HG02763 (cell line): ENCODE data around the gene MGAT4C.

Experiments
- ATAC-seq: cut with Tn5 transposase; IDR thresholded peaks from one replicate; pipeline ENCODE4 v1.9.1; 2021; ENCODE audit warnings: mild to moderate bottlenecking, moderate library complexity; ENCODE audit not compliant: unreplicated experiment

Gene MGAT4C

DNA sequence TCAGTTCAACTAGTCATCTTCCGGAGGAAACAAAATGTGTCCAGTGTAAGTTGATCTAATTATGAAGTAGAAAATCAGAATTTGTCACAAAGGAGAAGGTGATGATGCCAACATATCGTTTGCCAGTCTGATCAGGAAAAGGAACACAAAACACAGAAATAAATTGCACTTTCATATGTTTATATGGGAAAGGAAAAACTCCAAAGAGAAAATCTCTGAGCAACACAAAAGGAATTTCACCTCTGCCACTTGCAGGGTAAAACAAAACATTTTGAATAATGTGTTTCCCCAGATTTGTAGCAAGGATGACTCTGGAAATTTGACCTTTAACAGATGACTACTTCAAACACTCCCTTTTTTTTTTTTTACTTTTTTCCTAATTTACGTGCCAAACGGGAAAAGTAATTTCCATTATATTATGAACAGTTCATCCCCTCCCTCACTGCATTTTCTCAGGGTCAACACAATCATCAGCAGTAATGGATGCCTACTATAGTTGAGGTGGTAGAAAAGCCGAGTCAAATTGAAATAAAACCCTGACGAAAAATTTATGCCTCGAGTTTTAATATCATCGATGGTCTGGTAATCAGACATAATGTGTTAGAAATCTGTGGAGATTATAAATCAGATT lies 25.6 kb downstream of the MGAT4C start:
- ATAC-seq: no peak

DNA sequence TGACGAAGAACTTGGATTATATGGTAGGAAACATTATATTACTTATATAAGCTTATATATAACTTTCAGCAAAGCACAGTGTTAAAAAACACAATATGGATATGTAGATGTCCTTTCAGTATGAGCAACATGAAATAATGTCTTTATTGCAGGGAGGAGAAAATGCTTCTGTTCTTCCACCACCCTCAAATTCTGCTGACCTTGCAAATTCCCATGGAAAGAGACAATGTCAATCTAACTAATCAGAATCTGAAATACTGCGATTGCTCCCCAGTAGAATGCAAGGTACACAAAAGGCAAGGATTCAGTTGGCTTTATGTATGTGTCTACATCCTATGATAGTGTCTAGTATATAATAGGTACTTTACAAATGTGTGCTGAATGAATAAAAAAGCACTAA lies 26.4 kb downstream of the MGAT4C start:
- ATAC-seq: no peak

GRCh38 chr12:86228656-86229055 lies 27.5 kb downstream of the MGAT4C start:
- no peak for ATAC-seq

- ATAC-seq: no peak
Observed at GRCh38 chr12:86226481-86226880, 29.7 kb downstream of the MGAT4C start.

- no peak for ATAC-seq
Observed at GRCh38 chr12:86216591-86216990, 39.6 kb downstream of the MGAT4C start.

GRCh38 chr12:86213012-86213411 lies 43.2 kb downstream of the MGAT4C start:
- ATAC-seq: no peak

DNA sequence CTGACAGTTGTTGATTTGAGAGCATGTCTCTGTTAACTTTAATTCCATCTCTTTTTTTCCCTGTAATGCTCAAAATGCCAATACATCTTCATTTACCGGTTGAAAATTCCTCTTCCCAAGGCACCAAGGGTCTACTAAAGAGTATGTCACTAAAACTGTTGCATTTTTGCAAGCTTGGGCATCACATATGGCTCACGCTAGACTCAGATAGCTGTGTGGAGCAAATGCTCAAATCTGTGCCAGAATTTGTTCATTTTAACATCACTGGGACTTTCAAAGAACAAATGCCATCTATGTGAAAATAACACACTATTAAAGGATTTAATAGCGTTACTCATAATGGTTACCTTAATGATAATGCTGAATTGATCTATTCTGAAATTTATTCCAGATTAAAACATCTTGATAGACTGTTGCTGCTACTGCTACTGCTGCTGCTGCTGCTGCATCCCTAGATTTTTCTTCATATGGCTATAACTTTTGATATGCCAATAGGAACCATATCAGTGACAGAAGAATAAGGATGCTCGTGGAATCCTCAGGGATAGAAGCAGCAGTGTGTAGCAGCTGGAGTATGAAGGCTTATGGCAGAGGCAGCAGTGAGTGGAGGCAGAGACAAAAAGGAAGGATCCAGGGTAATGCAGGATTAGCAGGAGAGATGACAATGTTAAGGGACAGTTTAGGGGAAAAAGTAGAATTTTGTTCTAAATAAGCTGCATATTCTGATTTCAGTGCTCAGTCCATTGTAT lies 57.3 kb downstream of the MGAT4C start:
- no peak for ATAC-seq

DNA sequence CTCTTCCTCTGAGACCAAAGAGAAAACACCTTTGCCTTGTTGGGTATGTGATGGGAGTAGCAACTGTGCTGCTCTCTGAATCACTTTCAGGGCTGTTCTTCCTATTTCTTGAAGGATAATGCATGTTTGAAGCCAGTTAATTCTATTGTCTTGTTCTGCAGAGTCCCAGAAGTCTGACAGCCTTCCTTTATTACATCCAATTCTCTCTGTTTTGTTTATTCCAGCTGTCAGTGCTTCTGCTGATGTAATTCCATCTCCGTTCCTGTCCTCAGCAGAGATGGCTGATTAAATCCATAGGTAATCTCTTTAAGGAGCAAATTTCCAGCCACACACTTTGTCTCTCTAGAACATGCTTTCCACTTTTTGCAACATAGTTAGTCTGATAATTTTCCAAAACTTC lies 59.7 kb downstream of the MGAT4C start:
- no peak for ATAC-seq

DNA sequence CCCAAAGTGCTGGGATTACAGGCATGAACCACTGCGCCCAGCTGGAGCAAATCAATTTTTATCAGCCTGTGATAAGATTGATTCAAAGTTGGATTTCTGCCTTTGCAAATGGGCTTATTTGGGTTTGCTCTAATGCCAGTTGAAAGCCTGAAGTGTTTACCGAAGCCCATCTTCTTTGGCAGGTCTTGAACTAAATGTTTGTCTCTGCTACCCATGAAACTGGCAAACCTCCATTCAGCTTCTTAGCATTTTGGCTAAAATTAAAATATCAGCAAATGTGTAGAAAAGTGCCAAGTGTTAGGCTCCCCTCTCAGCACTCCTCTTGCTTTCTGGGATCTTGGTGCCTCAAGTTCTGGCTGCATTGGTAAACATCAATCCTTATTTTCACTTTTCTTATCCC lies 61.5 kb downstream of the MGAT4C start:
- no peak for ATAC-seq

GRCh38 chr12:86193931-86194330 lies 62.3 kb downstream of the MGAT4C start:
- ATAC-seq: no peak

- no peak for ATAC-seq
Observed at GRCh38 chr12:86188226-86188625, 68.0 kb downstream of the MGAT4C start.

DNA sequence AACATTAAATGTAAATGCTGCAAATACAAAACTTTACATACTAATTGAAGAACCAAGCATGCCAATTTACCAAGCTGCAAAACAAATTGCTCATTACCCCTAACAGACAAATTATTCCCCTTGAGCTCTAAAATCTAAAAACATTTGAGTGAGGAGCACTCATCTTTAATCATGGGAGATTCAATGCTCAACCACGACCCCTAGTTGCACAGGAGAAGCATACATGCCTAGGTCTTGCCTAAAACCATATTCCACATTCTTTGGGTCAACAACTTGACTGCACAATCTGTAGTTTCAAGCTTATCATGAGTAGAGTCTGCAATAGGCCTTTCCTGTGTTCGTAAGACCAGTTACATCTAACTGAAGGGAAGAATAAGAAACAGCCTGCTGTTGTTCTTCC lies 69.7 kb downstream of the MGAT4C start:
- no peak for ATAC-seq

- ATAC-seq: no peak
Observed at GRCh38 chr12:86179855-86180254, 76.3 kb downstream of the MGAT4C start.

DNA sequence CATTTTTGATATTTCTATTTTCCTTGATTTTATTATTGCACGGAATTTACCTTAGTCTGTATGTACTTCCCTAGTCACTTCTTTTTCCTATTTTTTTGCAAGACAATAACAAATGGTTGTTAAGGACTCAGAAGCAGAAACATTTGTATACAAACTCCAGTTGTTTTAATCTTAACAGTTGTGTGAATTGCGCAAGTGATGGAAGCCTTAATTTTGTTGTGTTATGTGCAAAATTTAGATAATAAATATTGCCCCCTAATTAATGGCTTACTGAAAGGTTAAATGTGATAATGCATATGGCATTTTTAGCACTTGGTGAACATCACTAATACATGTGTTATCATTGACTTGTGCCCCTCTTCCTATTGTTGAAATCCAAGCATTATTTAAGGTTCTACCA lies 82.0 kb downstream of the MGAT4C start:
- ATAC-seq: no peak

GRCh38 chr12:86172913-86173443 lies 83.2 kb downstream of the MGAT4C start:
- ATAC-seq: no peak

- no peak for ATAC-seq
Observed at GRCh38 chr12:86170051-86170450, 86.1 kb downstream of the MGAT4C start.

GRCh38 chr12:86158956-86159355 lies 97.2 kb downstream of the MGAT4C start:
- no peak for ATAC-seq

DNA sequence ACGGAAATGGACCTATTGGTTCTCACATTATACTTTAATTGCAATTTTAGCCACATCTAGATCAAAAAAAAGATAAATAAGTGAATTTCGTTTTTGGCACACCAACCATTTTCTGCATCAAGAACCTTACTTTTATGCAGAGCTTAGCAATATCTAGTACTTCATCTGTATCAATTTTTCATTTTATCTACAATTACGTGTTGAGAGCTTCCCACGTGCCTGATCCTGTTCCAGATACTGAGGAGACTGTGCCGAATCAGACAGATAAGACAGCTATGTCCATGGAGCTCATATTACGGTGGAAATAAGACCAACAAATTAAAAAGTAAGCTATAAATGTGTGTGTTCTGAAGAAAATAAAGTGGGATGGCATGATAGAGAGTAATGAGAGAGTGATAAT lies 101.6 kb downstream of the MGAT4C start:
- ATAC-seq: no peak

DNA sequence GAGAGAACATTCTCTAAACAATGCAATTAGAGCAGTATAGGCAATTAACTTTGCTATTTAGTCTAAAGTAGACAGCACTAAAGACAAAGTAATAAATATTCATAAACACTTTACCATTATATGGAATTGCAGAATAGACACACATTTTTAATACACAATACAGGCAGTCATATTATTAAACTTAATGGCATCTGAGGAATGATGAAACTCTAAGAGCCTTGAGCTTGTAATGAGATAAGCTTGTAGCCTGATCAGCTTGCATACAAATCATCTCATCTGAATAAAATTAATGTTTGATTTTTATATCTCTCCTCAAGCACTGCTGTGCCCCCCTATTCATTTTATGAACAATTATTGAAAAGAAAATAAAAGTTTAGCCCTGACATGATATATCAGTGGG lies 107.6 kb downstream of the MGAT4C start:
- ATAC-seq: no peak

DNA sequence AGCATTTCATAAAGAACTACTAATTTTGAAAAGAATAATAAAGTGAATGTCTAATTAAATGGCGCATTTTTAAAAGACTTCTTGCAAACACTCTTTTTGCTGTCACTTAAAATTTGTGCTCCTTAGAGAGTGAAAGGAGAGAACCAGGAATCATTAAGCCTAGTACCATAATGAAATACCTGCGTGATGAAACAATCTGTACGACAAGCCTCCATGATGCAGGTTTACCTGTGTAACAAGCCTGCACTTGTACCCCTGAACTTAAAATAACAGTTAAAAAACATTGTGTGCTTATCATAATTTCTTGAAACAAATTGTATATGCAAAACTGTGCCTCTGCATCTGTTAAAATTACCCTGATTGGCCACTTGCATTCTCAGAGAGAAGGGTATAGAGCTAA lies 108.1 kb downstream of the MGAT4C start:
- no peak for ATAC-seq

- no peak for ATAC-seq
Observed at GRCh38 chr12:86145156-86145555, 111.0 kb downstream of the MGAT4C start.

- no peak for ATAC-seq
Observed at GRCh38 chr12:86143162-86143561, 113.0 kb downstream of the MGAT4C start.
